GM12878 (cell line): ENCODE results near the gene ZNF672. TPM values are rescaled to one million over a fixed set of nuclear protein-coding genes. Genes with fewer than 3 reads are reported as not detected.

ENCODE experiments used
- BCL11A ChIP-seq: IDR thresholded peaks from 2 replicates; pipeline ENCODE4 v1.6.1; 2011; ENCODE audit warnings: low read depth, low read length
- BHLHE40 ChIP-seq, 2 experiments: fragments of 450-650 bp in 1 of 2; IDR thresholded peaks; 2 replicates each; pipeline ENCODE4 v1.6.1; 2011 to 2017; ENCODE audit warnings: low read depth in 2 of 2, borderline replicate concordance in 1 of 2, improper control_type of control experiment in 1 of 2, low read length in 1 of 2, mild to moderate bottlenecking in 1 of 2
- BRCA1 ChIP-seq: IDR thresholded peaks from 2 replicates; pipeline ENCODE4 v1.6.1; 2011; ENCODE audit warnings: low read depth, low read length, improper control_type of control experiment
- FOXK2 ChIP-seq: fragments of 450-650 bp; IDR thresholded peaks from 2 replicates; pipeline ENCODE4 v1.6.1; 2017; ENCODE audit warnings: mild to moderate bottlenecking, moderate library complexity
- GABPA ChIP-seq: IDR thresholded peaks from 2 replicates; pipeline ENCODE4 v1.6.1; 2014; ENCODE audit warnings: antibody characterized with exemption, low read depth, mild to moderate bottlenecking, inconsistent platforms
- GATAD2B ChIP-seq: fragments of 450-650 bp; conservative IDR thresholded peaks from 2 replicates; pipeline ENCODE4 v1.6.1; 2017; ENCODE audit warnings: low read depth, mild to moderate bottlenecking, moderate library complexity
- HDAC6 ChIP-seq: fragments of 200-600 bp; sonication (generic); IDR thresholded peaks from one replicate; pipeline ENCODE4 v1.8.0; 2017; ENCODE audit warnings: antibody characterized with exemption; ENCODE audit not compliant: unreplicated experiment
- IKZF1 ChIP-seq: fragments of 450-650 bp; conservative IDR thresholded peaks from 2 replicates; pipeline ENCODE4 v1.6.1; 2017; ENCODE audit warnings: antibody characterized with exemption, mild to moderate bottlenecking
- JUND ChIP-seq: IDR thresholded peaks from 2 replicates; pipeline ENCODE4 v1.6.1; 2012; ENCODE audit warnings: low read depth, mild to moderate bottlenecking, low read length, improper control_type of control experiment, moderate library complexity
- MAX ChIP-seq: IDR thresholded peaks from 2 replicates; pipeline ENCODE4 v1.6.1; 2012; ENCODE audit warnings: low read depth, low read length, improper control_type of control experiment
- PAX8 ChIP-seq: fragments of 450-650 bp; IDR thresholded peaks from 2 replicates; pipeline ENCODE4 v1.6.1; 2017; ENCODE audit warnings: mild to moderate bottlenecking, moderate library complexity
- PML ChIP-seq: IDR thresholded peaks from 2 replicates; pipeline ENCODE4 v1.6.1; 2012; ENCODE audit warnings: low read length, inconsistent platforms
- POLR2AphosphoS5 ChIP-seq: IDR thresholded peaks from 2 replicates; pipeline ENCODE4 v1.6.1; 2011; ENCODE audit warnings: mild to moderate bottlenecking, low read length, inconsistent platforms
- POU2F2 ChIP-seq: IDR thresholded peaks from 3 replicates; pipeline ENCODE4 v1.6.1; 2011; ENCODE audit warnings: low read depth, mild to moderate bottlenecking, low read length, borderline replicate concordance
- RAD21 ChIP-seq: IDR thresholded peaks from 2 replicates; pipeline ENCODE4 v1.6.1; 2011; ENCODE audit warnings: mild to moderate bottlenecking, low read depth, low read length, moderate library complexity; ENCODE audit not compliant: insufficient read depth
- SMAD5 ChIP-seq: IDR thresholded peaks from 2 replicates; pipeline ENCODE4 v1.6.1; 2016; ENCODE audit warnings: antibody characterized with exemption, low read depth
- SMARCA5 ChIP-seq: fragments of 450-650 bp; IDR thresholded peaks from 2 replicates; pipeline ENCODE4 v1.6.1; 2017; ENCODE audit warnings: mild to moderate bottlenecking
- SP1 ChIP-seq: IDR thresholded peaks from one replicate; pipeline ENCODE4 v1.6.1; 2011; ENCODE audit warnings: low read depth, low read length
- SPI1 ChIP-seq: IDR thresholded peaks from 2 replicates; pipeline ENCODE4 v1.6.1; 2011; ENCODE audit warnings: low read depth, mild to moderate bottlenecking, low read length, moderate library complexity, borderline replicate concordance; ENCODE audit not compliant: insufficient read depth
- STAT3 ChIP-seq: IDR thresholded peaks from 2 replicates; pipeline ENCODE4 v1.6.1; 2011; ENCODE audit warnings: low read depth, low read length, improper control_type of control experiment
- SUZ12 ChIP-seq: fragments of 200-600 bp; sonication (generic); IDR thresholded peaks from one replicate; pipeline ENCODE4 v1.6.1; 2018; ENCODE audit warnings: antibody characterized with exemption, mild to moderate bottlenecking; ENCODE audit not compliant: unreplicated experiment
- TAF1 ChIP-seq: IDR thresholded peaks from 2 replicates; pipeline ENCODE4 v1.6.1; 2011; ENCODE audit warnings: mild to moderate bottlenecking, low read depth, low read length, borderline replicate concordance
- polyA plus RNA-seq, 11 experiments: library from polyadenylated mRNA; depleted of rRNA in 4 of 11; unstranded in 6 of 11; stranded (reverse) in 5 of 11; fragments of >200 nt; fragmentation: Nextera tagmentation in 4 of 11; fragmentation: Illumina TruSeq in 1 of 11; extraction: Ambion mirVana in 4 of 11; extraction: Trizol in 1 of 11; gene quantifications; 1 replicate in 1 of 11; 2 replicates in 10 of 11; pipeline versions ENCODE4 v1.2.1 to v1.2.3, GENCODE V29; 2011 to 2016; ENCODE audit warnings: inconsistent platforms in 2 of 11, missing spikeins in 2 of 11, low read depth in 1 of 11
- total RNA-seq, 4 experiments: library from RNA; depleted of rRNA in 3 of 4; stranded (reverse); fragments of >200 nt in 3 of 4; fragmentation: Illumina TruSeq in 1 of 4; extraction: Trizol in 1 of 4; gene quantifications; 2 replicates each; pipeline versions ENCODE4 v1.2.1 to v1.2.3, GENCODE V29; 2013 to 2021
- TF ChIP-seq, protein P1 (sequence below): fragments of 450-650 bp; IDR thresholded peaks from 2 replicates; pipeline ENCODE4 v1.6.1; 2014; ENCODE audit warnings: mild to moderate bottlenecking
- TF ChIP-seq, protein P2 (sequence below): fragments of 450-650 bp; formaldehyde crosslinking; IDR thresholded peaks from 2 replicates; pipeline ENCODE4 v1.4.0; 2020; ENCODE audit warnings: mild to moderate bottlenecking, moderate library complexity
- TF ChIP-seq, protein P3 (sequence below): fragments of 450-650 bp; IDR thresholded peaks from 2 replicates; pipeline ENCODE4 v1.6.1; 2016; ENCODE audit warnings: mild to moderate bottlenecking

ZNF672 gene
- total and polyA plus RNA-seq, 10 of the 15 experiments (the other 5 are each of a cell fraction or from before 2014, with no cell fraction given): 2.9 to 51.3 (median 39.8) TPM

GRCh38 chr1:248838357-248839167, 538 bp downstream of the ZNF672 start (continued):
- TF ChIP-seq BCL11A: no peak
- no peak for TF ChIP-seq PML
- TF ChIP-seq GABPA: no peak
- TF ChIP-seq TAF1: peak; percentile 90
- no peak for TF ChIP-seq SUZ12
- 0 out of 2 replicates have a peak, but pooled peaks have one; percentile 14 for TF ChIP-seq JUND
- peak; percentile 67; the same call in 1 of the 2 replicates for TF ChIP-seq POLR2AphosphoS5
- TF ChIP-seq SMARCA5: peak; percentile 92
- no peak for TF ChIP-seq FOXK2
- no peak for TF ChIP-seq RAD21
- TF ChIP-seq BHLHE40 (IDR thresholded peaks at IDR 0.05; ENCODE audit: borderline replicate concordance in 1 of 2, low read depth in 2 of 2, low read length in 1 of 2): peak; percentile 70 to 76
- no peak for TF ChIP-seq STAT3
- TF ChIP-seq BRCA1: no peak
- TF ChIP-seq SMAD5: peak; percentile 70; the same call in 1 of the 2 replicates
- TF ChIP-seq PAX8: no peak
- TF ChIP-seq, protein P1, sequence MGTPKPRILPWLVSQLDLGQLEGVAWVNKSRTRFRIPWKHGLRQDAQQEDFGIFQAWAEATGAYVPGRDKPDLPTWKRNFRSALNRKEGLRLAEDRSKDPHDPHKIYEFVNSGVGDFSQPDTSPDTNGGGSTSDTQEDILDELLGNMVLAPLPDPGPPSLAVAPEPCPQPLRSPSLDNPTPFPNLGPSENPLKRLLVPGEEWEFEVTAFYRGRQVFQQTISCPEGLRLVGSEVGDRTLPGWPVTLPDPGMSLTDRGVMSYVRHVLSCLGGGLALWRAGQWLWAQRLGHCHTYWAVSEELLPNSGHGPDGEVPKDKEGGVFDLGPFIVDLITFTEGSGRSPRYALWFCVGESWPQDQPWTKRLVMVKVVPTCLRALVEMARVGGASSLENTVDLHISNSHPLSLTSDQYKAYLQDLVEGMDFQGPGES: no peak
- peak; percentile 92 for TF ChIP-seq GATAD2B
- TF ChIP-seq HDAC6: peak; percentile 52
- peak; percentile 74; the same call in 1 of the 2 replicates for TF ChIP-seq IKZF1
- peak; percentile 67; the same call in 1 of the 2 replicates for TF ChIP-seq SPI1
- no peak; the same call in 2 of the 3 replicates for TF ChIP-seq POU2F2
- TF ChIP-seq, protein P2, sequence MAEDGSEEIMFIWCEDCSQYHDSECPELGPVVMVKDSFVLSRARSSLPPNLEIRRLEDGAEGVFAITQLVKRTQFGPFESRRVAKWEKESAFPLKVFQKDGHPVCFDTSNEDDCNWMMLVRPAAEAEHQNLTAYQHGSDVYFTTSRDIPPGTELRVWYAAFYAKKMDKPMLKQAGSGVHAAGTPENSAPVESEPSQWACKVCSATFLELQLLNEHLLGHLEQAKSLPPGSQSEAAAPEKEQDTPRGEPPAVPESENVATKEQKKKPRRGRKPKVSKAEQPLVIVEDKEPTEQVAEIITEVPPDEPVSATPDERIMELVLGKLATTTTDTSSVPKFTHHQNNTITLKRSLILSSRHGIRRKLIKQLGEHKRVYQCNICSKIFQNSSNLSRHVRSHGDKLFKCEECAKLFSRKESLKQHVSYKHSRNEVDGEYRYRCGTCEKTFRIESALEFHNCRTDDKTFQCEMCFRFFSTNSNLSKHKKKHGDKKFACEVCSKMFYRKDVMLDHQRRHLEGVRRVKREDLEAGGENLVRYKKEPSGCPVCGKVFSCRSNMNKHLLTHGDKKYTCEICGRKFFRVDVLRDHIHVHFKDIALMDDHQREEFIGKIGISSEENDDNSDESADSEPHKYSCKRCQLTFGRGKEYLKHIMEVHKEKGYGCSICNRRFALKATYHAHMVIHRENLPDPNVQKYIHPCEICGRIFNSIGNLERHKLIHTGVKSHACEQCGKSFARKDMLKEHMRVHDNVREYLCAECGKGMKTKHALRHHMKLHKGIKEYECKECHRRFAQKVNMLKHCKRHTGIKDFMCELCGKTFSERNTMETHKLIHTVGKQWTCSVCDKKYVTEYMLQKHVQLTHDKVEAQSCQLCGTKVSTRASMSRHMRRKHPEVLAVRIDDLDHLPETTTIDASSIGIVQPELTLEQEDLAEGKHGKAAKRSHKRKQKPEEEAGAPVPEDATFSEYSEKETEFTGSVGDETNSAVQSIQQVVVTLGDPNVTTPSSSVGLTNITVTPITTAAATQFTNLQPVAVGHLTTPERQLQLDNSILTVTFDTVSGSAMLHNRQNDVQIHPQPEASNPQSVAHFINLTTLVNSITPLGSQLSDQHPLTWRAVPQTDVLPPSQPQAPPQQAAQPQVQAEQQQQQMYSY: no peak
- TF ChIP-seq MAX: no peak; the same call in 1 of the 2 replicates
- no peak for TF ChIP-seq SP1
- TF ChIP-seq, protein P3, sequence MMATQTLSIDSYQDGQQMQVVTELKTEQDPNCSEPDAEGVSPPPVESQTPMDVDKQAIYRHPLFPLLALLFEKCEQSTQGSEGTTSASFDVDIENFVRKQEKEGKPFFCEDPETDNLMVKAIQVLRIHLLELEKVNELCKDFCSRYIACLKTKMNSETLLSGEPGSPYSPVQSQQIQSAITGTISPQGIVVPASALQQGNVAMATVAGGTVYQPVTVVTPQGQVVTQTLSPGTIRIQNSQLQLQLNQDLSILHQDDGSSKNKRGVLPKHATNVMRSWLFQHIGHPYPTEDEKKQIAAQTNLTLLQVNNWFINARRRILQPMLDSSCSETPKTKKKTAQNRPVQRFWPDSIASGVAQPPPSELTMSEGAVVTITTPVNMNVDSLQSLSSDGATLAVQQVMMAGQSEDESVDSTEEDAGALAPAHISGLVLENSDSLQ: peak; percentile 51
